NCI-H1105 (cell line): ENCODE data around the gene LNP1.
"Not testable (repeated sequence)": the region's sequence is repeated elsewhere in the genome, so short reads cannot be mapped to it uniquely, and the experiment has no call there.

ENCODE experiments used
- DNase-seq: peaks from one replicate; lab custom pipeline; 2025; lab: John Stamatoyannopoulos, UW

LNP1 gene

DNA sequence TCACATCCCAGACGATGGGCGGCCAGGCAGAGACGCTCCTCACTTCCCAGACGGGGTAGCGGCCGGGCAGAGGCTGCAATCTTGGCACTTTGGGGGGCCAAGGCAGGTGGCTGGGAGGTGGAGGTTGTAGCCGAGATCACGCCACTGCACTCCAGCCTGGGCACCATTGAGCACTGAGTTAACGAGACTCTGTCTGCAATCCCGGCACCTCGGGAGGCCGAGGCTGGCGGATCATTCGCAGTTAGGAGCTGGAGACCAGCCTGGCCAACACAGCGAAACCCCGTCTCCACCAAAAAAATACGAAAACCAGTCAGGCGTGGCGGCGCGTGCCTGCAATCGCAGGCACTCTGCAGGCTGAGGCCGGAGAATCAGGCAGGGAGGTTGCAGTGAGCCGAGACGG is 77.2 kb downstream of the LNP1 start:
- DNase-seq, result not testable (repeated sequence)

- DNase-seq, result no peak
Measured at GRCh38 chr3:100480081-100480480, 78.7 kb downstream of the LNP1 start.

DNA sequence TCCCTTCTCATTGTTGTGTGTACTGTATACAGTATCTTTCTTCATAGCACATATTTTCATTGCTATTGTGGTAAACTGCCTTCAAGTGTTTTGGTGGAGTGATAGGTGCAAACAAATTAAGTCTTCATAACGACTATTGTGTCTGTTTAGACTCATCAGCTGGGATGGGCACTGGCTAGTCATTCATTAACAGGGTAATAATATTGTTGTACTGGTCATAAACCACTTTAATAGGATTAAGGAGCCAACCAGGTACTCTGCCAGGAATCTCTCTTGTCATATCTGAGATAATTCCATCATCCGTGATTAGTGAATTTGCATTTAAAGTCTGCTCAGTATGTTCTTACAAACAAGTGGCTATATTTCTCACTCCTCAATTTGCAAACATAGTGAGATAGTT is 80.8 kb downstream of the LNP1 start:
- DNase-seq, result no peak

DNA sequence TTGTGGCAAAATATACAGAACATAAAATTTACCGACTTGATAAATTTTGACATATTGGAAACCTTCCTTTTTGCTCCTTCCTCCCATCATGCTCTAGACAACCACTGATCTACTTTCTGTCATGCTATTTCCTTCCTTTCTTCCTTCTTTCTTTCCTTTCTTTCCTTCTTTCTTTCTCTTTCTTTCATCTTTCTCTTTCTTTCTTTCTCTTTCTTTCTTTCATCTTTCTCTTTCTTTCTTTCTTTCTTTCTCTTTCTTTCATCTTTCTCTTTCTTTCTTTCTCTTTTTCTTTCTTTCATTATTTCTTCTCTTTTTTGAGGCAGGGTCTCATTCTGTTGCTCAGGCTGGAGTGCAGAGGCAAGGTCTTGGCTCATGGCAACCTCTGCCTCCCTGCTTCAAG is 82.2 kb downstream of the LNP1 start:
- DNase-seq, result no peak

- no peak for DNase-seq
Measured at GRCh38 chr3:100486808-100487207, 85.5 kb downstream of the LNP1 start.

DNA sequence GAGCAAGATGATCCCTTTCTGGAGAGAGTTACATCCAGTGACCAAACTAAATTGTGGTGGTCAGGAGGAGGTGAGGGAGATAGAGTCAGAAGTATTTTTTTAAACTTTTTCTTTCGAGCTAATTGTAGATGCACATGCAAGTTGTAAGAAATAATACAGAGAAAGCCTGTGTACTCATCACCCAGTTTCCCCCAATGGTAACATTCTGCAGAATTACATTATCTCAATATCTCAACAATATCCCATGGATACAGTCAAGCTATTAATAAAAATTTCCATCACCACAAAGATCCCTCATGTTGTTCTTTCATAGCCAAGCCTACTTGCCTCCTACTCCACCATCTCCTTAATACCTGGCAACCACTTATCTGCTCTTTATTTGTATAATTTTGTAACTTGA is 87.8 kb downstream of the LNP1 start:
- no peak for DNase-seq

DNA sequence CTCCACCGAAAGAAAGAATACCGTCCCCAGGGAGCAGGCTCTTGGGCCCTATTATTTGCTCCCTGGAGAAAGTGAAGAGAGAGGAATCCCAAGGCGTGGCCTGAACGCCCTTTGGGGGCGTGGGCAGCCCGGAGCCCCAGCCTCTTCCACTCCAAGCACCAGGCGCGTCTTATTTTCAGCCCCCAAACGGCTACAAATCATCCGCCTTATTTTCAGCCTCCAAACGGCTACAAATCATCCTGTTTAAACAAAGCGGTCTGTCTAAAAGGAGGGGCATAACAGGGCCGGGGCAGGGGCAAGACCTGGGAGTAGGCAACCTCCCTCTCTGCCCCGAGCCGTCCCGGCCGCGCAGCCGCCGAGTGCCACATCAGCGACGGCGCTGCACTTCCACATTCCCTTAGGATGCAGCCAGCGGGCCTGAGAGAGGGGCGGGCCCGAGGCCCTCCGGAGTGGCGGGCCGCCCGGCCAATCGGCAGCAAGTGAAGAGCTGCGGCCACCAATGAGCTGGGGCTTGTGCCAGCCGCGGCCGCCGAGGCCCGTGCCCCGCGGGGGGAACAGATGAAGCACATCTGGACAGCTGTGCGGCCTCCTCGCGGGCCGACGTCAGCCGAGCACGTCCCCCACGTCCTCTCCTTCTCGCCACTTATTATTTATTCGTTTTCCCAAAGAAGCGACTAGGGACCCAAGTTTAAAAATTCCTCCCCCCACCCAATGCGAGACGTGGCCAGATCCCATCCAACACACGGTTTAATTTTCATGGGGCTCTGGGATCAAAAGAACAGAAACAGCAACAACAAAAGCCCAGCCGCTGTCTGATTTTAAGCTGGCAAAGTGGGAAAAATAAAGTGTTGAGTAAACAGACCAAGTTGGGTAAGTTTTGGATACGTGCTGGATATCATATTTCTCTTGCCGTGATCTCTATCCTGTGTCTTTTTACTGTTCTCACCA is 91.0 kb downstream of the LNP1 start, which contains the start of gene TMEM45A:
Gene TMEM45A, plus strand, starts transcription at position 561 of the 948 bp plus-strand sequence. CDS start 62,593 bp downstream, outside the sequence.
- peak; percentile 93 for DNase-seq

GRCh38 chr3:100496711-100497261 is 95.4 kb downstream of the LNP1 start:
- no peak for DNase-seq

DNA sequence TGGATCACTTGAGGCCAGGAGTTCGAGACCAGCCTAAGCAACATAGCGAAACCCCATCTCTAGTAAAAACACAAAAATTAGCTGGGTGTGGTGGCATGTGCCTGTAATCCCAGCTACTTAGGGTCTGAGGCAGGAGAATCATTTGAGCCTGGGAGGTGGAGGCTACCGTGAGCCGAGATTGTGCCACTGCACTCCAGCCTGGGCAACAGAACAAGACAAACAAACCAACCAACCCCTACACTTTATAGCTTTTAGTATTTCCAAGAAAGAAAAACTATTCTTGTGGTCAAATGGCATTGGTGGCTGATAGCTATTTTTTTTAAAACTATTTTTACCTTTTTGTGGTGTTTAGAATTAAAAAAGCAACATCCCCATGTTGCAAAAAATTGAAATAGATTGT is 98.3 kb downstream of the LNP1 start:
- DNase-seq, result no peak

- DNase-seq, result no peak
Measured at GRCh38 chr3:100500320-100500880, 99.1 kb downstream of the LNP1 start.

DNA sequence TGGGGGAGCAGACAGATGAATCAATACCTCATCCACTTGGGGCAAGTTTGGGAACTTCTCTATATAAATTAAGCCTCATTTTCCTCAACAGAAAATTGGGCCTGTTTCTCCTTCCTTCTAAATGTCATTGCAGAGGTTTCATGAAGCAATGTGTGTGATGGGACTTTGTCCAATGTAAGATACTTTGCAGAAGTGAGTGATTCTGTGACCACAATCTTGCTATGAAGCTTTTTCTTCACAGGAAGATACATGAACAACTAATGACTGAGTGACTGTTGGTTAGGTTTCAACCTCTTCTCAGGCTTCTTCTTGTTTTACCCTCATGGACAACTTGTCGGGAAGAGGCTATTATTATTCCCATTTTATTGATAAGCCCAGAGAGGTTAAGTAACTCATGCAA is 102.1 kb downstream of the LNP1 start:
- no peak for DNase-seq
